Omental fat pad (tissue), 4 donors: ENCODE measurements around the gene FAM234A. TPM values are rescaled to one million over a fixed set of nuclear protein-coding genes. Genes with fewer than 3 reads are reported as not detected.

Source experiments
- ATAC-seq: fragments of 150-250 bp; one replicate; pipeline ENCODE4 v1.9.1; 2016; ENCODE audit warnings: mild to moderate bottlenecking, moderate library complexity; ENCODE audit not compliant: low FRiP score
- DNase-seq: peaks from one replicate; pipeline ENCODE4 v3.0.0-alpha.2; 2019; ENCODE audit warnings: low spot score
- total RNA-seq, 4 donors: library from RNA; depleted of rRNA; stranded (reverse); fragments of >200 nt; gene quantifications; one replicate each; pipeline ENCODE4 v1.1.0, GENCODE V29; 2016
- TF ChIP-seq, protein P1 (sequence below), 3 donors: fragments of 450-650 bp; IDR thresholded peaks; one replicate each; pipeline ENCODE4 v1.5.1; 2016 to 2017; ENCODE audit warnings: antibody characterized with exemption in 3 of 3, mild to moderate bottlenecking in 3 of 3, moderate library complexity in 2 of 3

Gene FAM234A, protein sequence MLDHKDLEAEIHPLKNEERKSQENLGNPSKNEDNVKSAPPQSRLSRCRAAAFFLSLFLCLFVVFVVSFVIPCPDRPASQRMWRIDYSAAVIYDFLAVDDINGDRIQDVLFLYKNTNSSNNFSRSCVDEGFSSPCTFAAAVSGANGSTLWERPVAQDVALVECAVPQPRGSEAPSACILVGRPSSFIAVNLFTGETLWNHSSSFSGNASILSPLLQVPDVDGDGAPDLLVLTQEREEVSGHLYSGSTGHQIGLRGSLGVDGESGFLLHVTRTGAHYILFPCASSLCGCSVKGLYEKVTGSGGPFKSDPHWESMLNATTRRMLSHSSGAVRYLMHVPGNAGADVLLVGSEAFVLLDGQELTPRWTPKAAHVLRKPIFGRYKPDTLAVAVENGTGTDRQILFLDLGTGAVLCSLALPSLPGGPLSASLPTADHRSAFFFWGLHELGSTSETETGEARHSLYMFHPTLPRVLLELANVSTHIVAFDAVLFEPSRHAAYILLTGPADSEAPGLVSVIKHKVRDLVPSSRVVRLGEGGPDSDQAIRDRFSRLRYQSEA
- total RNA-seq = 100 to 1,000 TPM in 1 of 4 donors, 10 to 100 TPM in 3; 48.5 to 119 (median 69.3) TPM

DNA sequence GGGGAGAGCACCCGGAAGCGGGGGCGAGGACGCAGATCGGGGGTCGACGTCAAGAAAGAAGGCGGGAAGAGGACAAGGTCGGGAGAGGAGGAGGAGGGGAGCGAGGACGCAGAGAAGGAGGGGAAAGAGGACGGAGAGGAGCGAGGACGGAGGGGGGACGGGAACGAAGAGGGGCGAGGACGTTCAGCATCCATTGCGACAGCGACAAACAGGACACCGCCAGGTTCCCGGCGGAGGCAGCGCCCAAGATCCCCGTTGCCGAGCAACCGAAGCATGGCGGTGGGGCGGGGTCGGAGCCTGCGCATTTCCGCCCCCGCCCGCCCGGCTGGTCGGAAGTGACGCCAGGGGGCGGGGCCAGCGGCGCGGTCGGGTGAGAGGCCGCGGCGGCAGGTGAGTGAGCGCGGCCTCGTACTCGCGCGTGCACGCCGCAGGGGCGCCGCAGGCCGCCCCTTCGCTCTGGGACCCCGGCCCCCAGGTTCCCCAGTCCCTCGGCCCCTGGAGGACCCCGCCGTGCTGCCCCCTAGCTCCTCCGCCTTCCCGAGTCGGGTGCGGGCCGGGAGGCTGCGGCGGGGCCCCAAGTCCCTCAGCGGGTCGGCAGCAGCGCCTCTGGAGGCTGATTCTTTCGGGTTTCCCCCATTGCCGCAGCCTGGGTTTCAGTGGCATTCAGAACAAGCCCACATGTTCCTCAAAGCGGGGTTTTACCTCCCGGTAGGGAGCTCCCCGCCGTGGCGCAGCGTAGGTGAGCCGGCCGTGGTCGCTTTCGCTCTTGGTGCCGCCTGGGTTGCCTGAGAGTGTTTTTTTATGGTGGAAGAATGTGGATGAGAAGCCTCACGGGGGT is at the start of gene FAM234A:
Gene FAM234A (plus strand): TSS at position 354 of the 838 bp plus-strand sequence. CDS start 19,593 bp downstream, outside the sequence.
- ATAC-seq = peak; percentile 92
- DNase-seq = peak; percentile 91
- TF ChIP-seq, protein P1, sequence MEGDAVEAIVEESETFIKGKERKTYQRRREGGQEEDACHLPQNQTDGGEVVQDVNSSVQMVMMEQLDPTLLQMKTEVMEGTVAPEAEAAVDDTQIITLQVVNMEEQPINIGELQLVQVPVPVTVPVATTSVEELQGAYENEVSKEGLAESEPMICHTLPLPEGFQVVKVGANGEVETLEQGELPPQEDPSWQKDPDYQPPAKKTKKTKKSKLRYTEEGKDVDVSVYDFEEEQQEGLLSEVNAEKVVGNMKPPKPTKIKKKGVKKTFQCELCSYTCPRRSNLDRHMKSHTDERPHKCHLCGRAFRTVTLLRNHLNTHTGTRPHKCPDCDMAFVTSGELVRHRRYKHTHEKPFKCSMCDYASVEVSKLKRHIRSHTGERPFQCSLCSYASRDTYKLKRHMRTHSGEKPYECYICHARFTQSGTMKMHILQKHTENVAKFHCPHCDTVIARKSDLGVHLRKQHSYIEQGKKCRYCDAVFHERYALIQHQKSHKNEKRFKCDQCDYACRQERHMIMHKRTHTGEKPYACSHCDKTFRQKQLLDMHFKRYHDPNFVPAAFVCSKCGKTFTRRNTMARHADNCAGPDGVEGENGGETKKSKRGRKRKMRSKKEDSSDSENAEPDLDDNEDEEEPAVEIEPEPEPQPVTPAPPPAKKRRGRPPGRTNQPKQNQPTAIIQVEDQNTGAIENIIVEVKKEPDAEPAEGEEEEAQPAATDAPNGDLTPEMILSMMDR (IDR thresholded peaks at IDR 0.05) = no peak

DNA sequence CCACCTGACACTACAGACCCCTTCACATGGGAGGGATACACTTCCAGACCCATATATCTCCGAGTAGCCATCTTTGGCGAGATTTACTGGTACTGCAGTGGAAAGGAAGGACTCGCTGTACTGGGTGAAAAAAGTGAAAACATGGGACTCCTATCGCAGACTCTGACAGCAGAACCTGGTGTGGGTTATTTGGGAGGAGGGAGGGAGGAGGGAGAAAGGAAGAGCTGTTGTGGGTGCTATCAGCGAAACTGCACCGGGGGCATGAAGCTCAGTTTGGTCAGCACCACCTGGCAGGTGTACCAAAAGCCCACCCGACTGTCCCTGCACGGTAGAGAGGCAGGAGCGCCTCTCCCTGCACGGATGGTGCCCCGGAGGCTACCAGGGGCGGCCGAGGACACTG is 49.4 kb upstream of the FAM234A start:
- no peak for ATAC-seq
- DNase-seq = no peak
- TF ChIP-seq, protein P1 (IDR thresholded peaks at IDR 0.05) = no peak

DNA sequence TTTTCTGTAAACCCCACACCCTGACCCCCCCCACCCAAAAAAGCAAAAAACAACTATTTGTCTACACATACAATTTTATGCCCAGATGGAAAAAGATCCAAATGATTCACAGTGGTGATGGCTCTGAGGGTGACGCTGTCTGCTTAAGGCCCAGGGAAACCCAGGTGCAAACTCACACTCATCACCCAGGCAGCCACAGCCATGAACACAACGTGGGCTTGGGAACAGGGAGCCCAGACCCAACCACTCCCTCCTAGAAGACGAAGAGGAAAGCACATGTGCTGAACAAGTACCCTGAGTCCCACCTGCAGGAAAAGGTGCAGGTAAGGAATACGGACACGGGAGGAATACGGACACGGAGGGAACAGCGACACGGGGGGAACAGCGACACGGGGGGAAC is 48.9 kb upstream of the FAM234A start:
- DNase-seq = no peak
- no peak for ATAC-seq
- TF ChIP-seq, protein P1 (IDR thresholded peaks at IDR 0.05) = no peak

DNA sequence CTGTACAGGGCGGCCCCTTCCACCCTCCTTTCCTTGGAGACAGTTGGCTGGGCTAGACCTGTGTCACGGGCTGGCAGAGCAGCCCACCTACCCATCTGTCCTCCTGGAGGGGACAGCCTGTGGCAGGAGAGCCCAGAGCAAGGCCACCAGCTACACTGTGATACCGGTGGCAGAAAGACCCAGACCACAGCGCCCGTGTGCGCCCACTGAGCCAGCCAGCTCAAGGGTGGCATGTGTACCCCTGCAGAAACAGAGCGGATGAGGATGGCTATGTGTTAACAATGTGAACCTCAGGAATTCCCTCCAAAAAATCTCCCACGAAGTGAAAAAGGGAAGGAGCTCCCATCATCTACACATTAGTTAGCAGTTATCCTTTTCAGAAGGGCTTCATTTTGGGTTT is 47.3 kb upstream of the FAM234A start:
- DNase-seq = no peak
- TF ChIP-seq, protein P1 (IDR thresholded peaks at IDR 0.05) = no peak
- no peak for ATAC-seq

DNA sequence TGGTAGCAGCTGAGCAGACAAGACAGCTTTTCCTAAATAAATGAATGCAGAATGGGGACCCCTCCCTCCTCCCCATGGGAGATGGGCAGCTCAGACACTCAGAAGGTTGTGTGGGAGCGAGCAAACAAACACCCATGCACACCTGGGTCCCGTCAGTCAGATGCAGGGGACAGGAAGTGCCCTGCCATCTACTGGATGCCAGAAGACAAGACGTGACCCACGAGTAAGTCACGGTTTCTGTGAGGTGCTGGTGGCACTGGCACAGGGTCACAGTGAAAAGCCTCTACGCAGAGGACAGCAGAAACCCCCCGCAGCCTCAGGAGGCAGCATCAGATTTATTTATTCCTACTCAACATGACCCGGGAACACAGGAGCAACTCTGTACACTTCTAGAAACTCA is 45.9 kb upstream of the FAM234A start:
- ATAC-seq (no peak), DNase-seq (no peak)
- TF ChIP-seq, protein P1 (IDR thresholded peaks at IDR 0.05) = no peak

DNA sequence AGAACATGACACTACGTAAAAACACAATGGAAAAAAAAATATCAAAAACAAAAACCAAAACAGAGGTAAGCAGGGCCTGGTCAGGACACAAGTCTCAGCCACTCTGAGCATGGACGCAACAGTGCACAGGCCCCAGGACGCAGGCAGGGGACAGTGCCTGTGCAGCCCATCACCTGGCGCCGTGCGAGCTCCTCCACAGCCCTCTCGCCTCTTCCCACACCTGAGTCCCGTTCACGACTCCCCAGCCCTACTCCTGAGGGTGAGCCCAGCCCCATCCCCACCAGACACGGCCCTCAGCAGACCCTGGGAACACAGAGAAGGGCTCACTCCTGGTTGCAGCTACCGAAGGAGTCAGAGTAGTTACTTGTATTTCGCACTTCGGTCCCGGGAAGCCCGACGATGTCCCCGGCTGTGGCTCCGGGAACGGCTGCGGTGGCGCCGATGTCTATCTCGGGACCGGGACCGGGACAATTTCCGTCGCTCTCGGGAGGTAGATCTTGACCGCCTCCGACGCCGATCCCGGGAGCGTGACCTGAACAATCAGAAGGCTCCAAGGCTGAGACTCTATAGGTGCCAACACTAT is 44.9 kb upstream of the FAM234A start:
- TF ChIP-seq, protein P1 (IDR thresholded peaks at IDR 0.05) = no peak
- DNase-seq (no peak), ATAC-seq (no peak)
